Left ventricle myocardium inferior (tissue), 1 donor: ENCODE results near the gene ADAT2. TPM values are rescaled to one million over a fixed set of nuclear protein-coding genes. Genes with fewer than 3 reads are reported as not detected.

Experiments used
- DNase-seq: peaks from one replicate; pipeline ENCODE4 v3.0.0-alpha.2; 2020
- H3K27ac ChIP-seq: fragments of 200-600 bp; replicated peaks from 2 replicates; pipeline ENCODE4 v1.8.0; 2021
- H3K27me3 ChIP-seq: fragments of 200-600 bp; 2 replicates; pipeline ENCODE4 v1.8.0; 2021; ENCODE audit warnings: low read depth
- H3K36me3 ChIP-seq: fragments of 200-600 bp; 2 replicates; pipeline ENCODE4 v1.8.0; 2021
- H3K4me1 ChIP-seq: fragments of 200-600 bp; 2 replicates; pipeline ENCODE4 v1.8.0; 2021
- H3K4me3 ChIP-seq: fragments of 200-600 bp; 2 replicates; pipeline ENCODE4 v1.8.0; 2021; ENCODE audit warnings: mild to moderate bottlenecking, moderate library complexity
- H3K9me3 ChIP-seq: fragments of 200-600 bp; replicated peaks from 2 replicates; pipeline ENCODE4 v1.8.0; 2021
- CTCF ChIP-seq: fragments of 200-600 bp; IDR thresholded peaks from 2 replicates; pipeline ENCODE4 v1.8.0; 2021; ENCODE audit warnings: antibody characterized with exemption, mild to moderate bottlenecking, borderline replicate concordance
- intact Hi-C: fragments of 100-400 bp; cut with micrococcal nuclease; formaldehyde crosslinking; loops from one replicate; pipeline ENCODE4 v1.11.0; 2022
- total RNA-seq: library from RNA; stranded (reverse); fragmentation: NEBNext Ultra II Directional; extraction: Animal tissue kit (Norgen Biotek cat#: 25700); gene quantifications from one replicate; pipeline ENCODE4 v1.2.1, GENCODE V29; 2021
- donor health status: DM: no; HTN: yes; CAD: no; lungs with severe emphysema.

The ADAT2 gene
- total RNA-seq, 1 donor from 2014 or later, result 1.5 TPM

- DNase-seq, result no peak
- Histone ChIP-seq H3K27me3 (no peaks in the 10 kb centered on the region), H3K36me3 (no peaks in the 10 kb centered on the region), H3K27ac (no peak overlapping the region), H3K9me3 (no peaks in the 10 kb centered on the region), H3K4me3 (no peak overlapping the region), H3K4me1 (peaks cover 8% of the 10 kb centered on the region)
- no peak for TF ChIP-seq CTCF
- intact Hi-C loops, result no loop called here
These were observed 44.9 kb downstream of the ADAT2 start for GRCh38 chr6:143405373-143406154.

- Histone ChIP-seq H3K27ac (no peak overlapping the region), H3K4me1 (peaks cover 11% of the 10 kb centered on the region), H3K36me3 (no peaks in the 10 kb centered on the region), H3K4me3 (no peak overlapping the region), H3K9me3 (no peaks in the 10 kb centered on the region), H3K27me3 (no peaks in the 10 kb centered on the region)
- intact Hi-C loops, result no loop called here
- DNase-seq, result no peak
- no peak for TF ChIP-seq CTCF
These were observed 47.7 kb downstream of the ADAT2 start for GRCh38 chr6:143402721-143403336.

- no peaks in the 10 kb centered on the region for H3K27me3 ChIP-seq
- H3K4me3 ChIP-seq, result no peak overlapping the region
- no peak for TF ChIP-seq CTCF
- H3K36me3 ChIP-seq, result no peaks in the 10 kb centered on the region
- no peak overlapping the region for H3K27ac ChIP-seq
- no peak for DNase-seq
- intact Hi-C loops, result no loop called here
- no peaks in the 10 kb centered on the region for H3K9me3 ChIP-seq
- peaks cover 21% of the 10 kb centered on the region for H3K4me1 ChIP-seq
These were observed 48.7 kb downstream of the ADAT2 start for GRCh38 chr6:143401636-143402370.

GRCh38 chr6:143401068-143401446 lies 49.4 kb downstream of the ADAT2 start:
- peaks cover 21% of the 10 kb centered on the region for H3K4me1 ChIP-seq
- H3K4me3 ChIP-seq, result no peak overlapping the region
- H3K27ac ChIP-seq, result no peak overlapping the region
- no peak for DNase-seq
- H3K27me3 ChIP-seq, result no peaks in the 10 kb centered on the region
- TF ChIP-seq CTCF, result no peak
- no peaks in the 10 kb centered on the region for H3K9me3 ChIP-seq
- no peaks in the 10 kb centered on the region for H3K36me3 ChIP-seq
- intact Hi-C loops, result no loop called here

GRCh38 chr6:143400258-143401067 lies 50.0 kb downstream of the ADAT2 start:
- Histone ChIP-seq H3K4me1 (peaks cover 21% of the 10 kb centered on the region), H3K27ac (no peak overlapping the region), H3K27me3 (no peaks in the 10 kb centered on the region), H3K4me3 (no peak overlapping the region), H3K36me3 (no peaks in the 10 kb centered on the region), H3K9me3 (no peaks in the 10 kb centered on the region)
- no peak for TF ChIP-seq CTCF
- DNase-seq, result no peak
- intact Hi-C loops, result no loop called here
